GM19455 (cell line): Measurements from ENCODE around the gene SLC22A7.

Source experiments
- ATAC-seq: cut with Tn5 transposase; IDR thresholded peaks from one replicate; pipeline ENCODE4 v1.9.1; 2021; ENCODE audit not compliant: unreplicated experiment

Gene SLC22A7

GRCh38 chr6:43297644-43298564 lies at the start of gene SLC22A7:
Gene SLC22A7 (plus strand): TSS chr6:43298260. CDS start chr6:43298359, 99 bp downstream.
- no peak for ATAC-seq

GRCh38 chr6:43248791-43249190 lies 49.3 kb upstream of the SLC22A7 start:
- ATAC-seq = no peak

- ATAC-seq = no peak
These were observed 47.1 kb upstream of the SLC22A7 start for GRCh38 chr6:43250992-43251373.

- ATAC-seq = no peak
These were observed 44.7 kb upstream of the SLC22A7 start for GRCh38 chr6:43253401-43253800.

- no peak for ATAC-seq
These were observed 43.8 kb upstream of the SLC22A7 start for GRCh38 chr6:43254138-43254817.

GRCh38 chr6:43254846-43255245 lies 43.2 kb upstream of the SLC22A7 start:
- ATAC-seq = no peak

- ATAC-seq = no peak
These were observed 42.5 kb upstream of the SLC22A7 start for GRCh38 chr6:43255408-43256054.

- no peak for ATAC-seq
These were observed 41.2 kb upstream of the SLC22A7 start for GRCh38 chr6:43256670-43257366.

DNA sequence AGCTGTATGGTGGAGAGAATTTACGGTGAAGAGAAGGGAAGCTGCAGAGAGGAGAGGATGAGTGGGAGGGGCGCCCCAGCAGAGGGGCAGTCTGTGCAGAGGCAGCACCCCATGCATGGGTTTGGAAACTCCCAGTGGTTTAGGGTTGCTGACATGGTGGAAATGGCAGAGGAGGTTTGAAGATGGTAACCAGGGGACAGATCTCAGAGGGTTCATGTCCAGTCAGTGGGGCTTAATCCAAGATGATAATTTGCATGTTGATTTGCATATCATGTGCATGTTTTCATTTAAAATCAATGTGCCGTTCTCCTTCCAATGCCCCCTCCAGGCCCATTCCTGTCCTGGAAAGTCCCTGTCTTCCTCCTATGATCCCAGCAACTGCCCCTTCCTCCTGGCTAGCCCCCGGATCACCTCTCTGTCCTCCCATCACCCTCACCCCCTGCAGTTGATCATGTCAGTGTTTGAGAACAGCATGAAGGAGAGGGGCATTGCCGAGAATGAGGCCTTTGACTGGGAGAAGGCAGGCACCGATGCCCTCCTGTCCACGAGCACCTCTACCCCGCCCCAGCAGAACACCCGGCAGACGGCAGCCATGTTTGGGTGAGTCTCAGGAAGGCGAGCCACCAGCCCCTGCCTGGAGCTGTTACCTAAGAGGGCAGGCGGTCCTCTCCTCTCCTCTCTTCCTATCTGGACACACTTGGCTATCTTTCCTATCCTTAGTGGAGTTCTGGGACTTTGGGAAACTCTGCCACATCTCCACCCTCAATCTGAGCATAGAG lies 40.5 kb upstream of the SLC22A7 start:
- no peak for ATAC-seq

DNA sequence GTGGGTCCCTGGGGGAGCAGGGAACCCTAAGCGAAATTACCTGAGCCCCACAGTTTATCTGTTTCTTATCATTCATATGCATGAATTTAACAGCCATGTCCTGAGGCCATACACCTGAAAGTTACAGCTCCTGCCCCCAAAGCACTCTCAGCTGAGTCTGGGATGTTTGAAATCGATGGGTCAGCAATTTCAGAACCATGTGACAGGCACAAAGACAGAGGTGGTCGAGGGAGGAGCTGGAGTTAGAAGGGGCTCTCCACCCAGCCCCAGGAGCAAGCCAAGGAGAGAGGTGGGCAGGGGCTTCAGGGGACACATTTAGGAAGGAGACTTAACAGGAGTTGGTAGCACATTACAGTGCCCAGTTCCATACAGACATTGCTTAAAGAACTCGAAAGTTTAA lies 39.9 kb upstream of the SLC22A7 start:
- no peak for ATAC-seq

DNA sequence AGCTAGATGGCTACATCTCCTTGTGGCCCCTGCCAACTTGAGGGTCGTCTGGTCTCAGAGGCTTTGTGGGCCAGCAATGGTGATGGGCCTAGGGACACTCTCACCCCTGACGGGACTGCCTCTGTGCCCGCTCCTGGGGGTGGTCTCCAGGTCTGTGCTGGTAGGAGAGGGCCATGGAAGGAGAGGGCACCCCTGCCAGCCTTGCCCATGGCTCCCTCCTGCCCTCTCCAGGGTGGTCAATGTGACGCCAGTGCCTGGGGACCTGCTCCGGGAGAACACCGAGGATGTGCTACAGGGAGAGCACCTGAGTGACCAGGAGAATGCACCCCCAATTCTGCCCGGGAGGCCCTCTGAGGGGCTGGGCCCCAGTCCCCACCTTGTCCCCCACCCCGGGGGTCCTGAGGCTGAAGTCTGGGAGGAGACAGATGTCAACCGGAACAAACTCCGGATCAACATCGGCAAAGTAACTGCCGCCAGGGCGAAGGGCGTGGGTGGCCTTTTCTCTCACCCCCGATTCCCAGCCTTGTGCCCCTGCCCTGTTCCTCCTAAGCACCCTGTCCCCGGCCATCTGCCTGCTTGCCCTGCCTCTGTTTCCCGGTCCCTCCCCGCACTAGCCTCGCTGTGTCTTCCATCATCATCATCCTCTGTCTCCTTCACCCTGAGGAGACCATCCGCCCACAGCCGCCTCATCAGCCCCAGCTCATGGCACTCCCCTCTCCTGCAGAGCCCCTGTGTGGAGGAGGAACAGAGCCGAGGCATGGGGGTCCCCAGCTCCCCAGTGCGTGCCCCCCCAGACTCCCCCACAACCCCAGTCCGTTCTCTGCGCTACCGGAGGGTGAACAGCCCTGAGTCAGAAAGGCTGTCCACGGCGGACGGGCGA lies 39.0 kb upstream of the SLC22A7 start:
- no peak for ATAC-seq

DNA sequence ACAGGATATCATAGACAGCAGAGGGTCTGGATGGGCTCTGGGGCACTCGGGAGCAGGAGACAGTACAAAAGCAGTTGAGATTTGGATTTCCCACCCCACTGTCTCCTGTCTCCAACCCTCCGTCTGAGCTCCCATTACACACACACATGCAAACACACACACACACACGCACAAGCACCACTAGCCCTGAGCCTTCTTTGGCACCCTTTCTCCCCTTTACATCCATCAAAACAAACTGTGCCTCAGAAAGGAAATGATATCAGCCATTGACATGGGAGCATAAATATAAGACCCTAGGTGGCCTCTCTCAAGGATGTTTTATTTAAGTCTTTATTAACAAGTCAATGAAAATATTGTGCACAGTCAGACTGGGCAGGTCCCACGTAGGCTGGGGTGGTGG lies 37.3 kb upstream of the SLC22A7 start:
- no peak for ATAC-seq

DNA sequence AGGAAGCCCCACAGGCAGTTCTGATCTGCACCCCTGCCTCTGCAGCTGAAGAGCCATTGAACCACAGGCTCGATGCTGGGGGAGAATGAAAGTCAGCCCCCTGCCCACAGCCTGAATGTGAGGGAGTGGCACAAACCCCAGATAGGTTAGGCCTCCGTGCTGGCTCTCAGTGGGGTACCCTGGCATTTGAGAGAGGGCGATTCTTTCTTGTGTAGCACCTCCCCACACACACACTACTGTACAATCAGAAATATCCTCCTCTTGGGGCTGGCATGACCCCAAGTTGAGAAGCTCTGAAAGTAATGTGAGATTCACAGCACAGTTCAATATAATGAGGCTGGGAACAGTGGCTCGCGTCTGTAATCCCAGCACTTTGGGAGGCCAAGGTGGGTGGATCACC lies 36.9 kb upstream of the SLC22A7 start:
- ATAC-seq = no peak

- no peak for ATAC-seq
These were observed 35.9 kb upstream of the SLC22A7 start for GRCh38 chr6:43262000-43262779.

DNA sequence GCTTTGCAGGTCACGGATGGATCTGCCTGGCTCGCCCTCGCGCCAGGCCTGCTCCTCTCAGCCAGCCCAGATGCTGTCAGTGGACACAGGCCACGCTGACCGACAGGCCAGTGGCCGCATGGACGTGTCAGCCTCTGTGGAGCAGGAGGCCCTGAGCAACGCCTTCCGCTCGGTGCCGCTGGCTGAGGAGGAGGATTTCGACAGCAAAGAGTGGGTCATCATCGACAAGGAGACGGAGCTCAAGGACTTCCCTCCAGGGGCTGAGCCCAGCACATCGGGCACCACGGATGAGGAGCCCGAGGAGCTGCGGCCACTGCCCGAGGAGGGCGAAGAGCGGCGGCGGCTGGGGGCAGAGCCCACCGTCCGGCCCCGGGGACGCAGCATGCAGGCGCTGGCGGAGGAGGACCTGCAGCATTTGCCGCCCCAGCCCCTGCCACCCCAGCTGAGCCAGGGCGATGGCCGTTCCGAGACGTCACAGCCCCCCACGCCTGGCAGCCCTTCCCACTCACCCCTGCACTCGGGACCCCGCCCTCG lies 35.2 kb upstream of the SLC22A7 start:
- no peak for ATAC-seq

GRCh38 chr6:43263314-43264178 lies 34.5 kb upstream of the SLC22A7 start:
- ATAC-seq = no peak

DNA sequence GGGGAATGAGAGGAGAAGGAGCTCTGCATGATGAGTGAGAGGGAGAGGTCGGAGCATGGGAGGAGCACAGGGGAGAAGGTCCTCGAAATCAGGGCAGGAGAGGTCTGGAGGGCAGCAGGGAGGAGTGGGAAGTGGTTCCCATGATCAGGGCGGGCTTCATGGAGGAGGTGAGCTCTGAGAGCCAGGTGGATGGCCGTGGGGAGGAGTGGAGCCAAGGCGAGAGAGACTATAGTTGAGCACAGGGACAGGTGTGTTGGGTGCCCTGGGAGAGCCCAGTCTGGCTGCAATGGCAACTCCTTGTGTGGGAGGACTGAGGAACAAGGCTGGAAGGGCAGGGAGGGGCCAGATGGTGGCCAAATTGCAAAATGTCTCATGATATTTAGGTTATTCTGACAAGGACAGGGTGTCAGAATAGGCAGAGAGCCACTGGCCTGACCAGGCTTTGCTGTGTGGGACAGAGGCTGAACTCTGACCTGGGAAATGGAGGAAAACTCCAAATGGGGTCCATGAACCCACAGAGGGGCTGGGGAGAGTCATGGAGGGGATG lies 33.4 kb upstream of the SLC22A7 start:
- no peak for ATAC-seq
